Activated naive CD4-positive, alpha-beta T cell treated with anti-CD3 and anti-CD28 coated beads for 36 hours (primary cell): Measurements from ENCODE around the gene UBQLNL. TPM values are rescaled to one million over a fixed set of nuclear protein-coding genes. Genes with fewer than 3 reads are reported as not detected.

Source experiments
- CTCF ChIA-PET: fragments of 350-600 bp; sonication (Branson Sonifier 250); formaldehyde crosslinking; loops from one replicate; lab custom pipeline; 2021; ENCODE audit warnings: antibody characterized with exemption; lab: Charles Lee
- DNase-seq: peaks from one replicate; pipeline ENCODE4 v3.0.0-alpha.2; 2020
- H3K27ac Mint-ChIP-seq: one replicate; pipeline ENCODE4 v1.8.0; 2021; ENCODE audit warnings: mild to moderate bottlenecking, mixed read lengths
- H3K27me3 Mint-ChIP-seq: one replicate; pipeline ENCODE4 v1.8.0; 2021; ENCODE audit warnings: low read depth, mixed read lengths
- H3K36me3 Mint-ChIP-seq: one replicate; pipeline ENCODE4 v1.8.0; 2021; ENCODE audit warnings: low read depth, mixed read lengths
- H3K4me1 Mint-ChIP-seq: one replicate; pipeline ENCODE4 v1.8.0; 2021; ENCODE audit warnings: low read depth, mixed read lengths
- H3K4me3 Mint-ChIP-seq: one replicate; pipeline ENCODE4 v1.8.0; 2021; ENCODE audit warnings: mild to moderate bottlenecking, moderate library complexity, mixed read lengths
- H3K9me3 Mint-ChIP-seq: one replicate; pipeline ENCODE4 v1.8.0; 2021; ENCODE audit warnings: mixed read lengths
- intact Hi-C: fragments of 100-400 bp; cut with micrococcal nuclease; formaldehyde crosslinking; loops from one replicate; pipeline ENCODE4 v1.15.1; 2023
- total RNA-seq, 2 experiments: library from RNA; stranded (reverse); gene quantifications; one replicate each; pipeline ENCODE4 v1.2.3, GENCODE V29; 2021

The UBQLNL gene
- total RNA-seq, 2 experiments from 2014 or later, result 0.15 to 0.26 TPM

DNA sequence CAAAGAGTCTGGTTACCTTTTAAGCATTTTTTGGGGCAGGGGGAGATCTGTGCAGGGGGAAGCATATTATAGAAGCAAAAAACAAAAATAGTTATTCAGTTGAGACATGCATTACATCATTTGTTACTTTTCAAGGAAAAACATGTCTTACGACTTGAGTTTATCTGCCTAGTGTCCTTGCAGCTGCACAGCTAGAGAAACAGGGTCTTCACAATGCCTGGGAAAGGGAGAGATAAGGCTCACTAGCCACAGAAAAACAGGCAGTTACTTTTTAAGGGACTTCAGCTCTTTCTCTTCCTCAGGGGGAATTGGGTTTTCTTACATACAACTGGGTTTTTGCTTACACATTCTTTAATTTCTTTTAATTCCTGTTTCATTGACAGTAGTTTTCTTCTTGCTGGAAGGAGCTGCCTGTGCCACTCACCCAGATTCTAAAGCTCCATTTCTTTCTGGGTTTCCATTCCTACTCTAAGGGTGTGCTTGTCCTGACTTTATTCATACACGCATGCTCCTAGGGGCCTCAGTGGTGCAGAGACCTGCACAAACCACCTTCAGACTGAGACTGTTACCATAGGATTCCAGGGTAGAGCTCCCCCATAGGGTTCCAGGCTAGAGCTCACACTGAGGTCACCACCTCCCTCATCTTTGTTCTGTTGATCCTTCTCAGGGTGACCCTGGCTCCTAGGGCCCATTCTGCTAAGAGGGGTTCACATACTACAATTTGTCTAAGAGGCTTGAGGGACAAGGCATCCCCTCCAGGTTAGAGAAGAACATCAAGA lies 14.7 kb upstream of the UBQLNL start:
- no peaks in the 10 kb centered on the region for H3K9me3 Mint-ChIP-seq
- H3K27me3 Mint-ChIP-seq, result no peaks in the 10 kb centered on the region
- H3K27ac Mint-ChIP-seq, result no peak overlapping the region
- H3K4me1 Mint-ChIP-seq, result no peaks in the 10 kb centered on the region
- intact Hi-C loops, result no loop called here
- no peak overlapping the region for H3K4me3 Mint-ChIP-seq
- no peaks in the 10 kb centered on the region for H3K36me3 Mint-ChIP-seq
- CTCF ChIA-PET, result no interaction called here
- no peak for DNase-seq

DNA sequence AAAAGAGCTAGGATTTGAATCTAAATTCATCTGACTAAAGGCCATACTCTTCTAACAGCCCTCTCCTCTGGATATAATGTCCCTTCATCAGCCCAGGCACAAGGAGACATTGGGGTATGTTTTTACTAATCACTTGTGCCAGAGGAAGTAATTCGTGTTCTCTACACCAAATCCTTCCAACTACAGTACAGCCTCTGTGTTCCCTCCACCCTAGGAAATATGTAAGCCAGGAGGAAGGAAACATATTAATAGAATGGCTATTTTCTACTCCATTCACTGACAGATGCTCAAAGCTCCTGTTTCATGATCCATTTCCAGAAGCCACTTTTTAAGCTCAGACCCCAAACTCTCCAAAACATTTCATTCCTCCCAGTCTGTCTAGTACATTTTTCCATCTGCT lies 12.0 kb upstream of the UBQLNL start:
- intact Hi-C loops, result no loop called here
- CTCF ChIA-PET, result no interaction called here
- Mint-ChIP-seq H3K27me3 (no peaks in the 10 kb centered on the region), H3K4me3 (no peak overlapping the region), H3K9me3 (no peaks in the 10 kb centered on the region), H3K4me1 (no peaks in the 10 kb centered on the region), H3K27ac (no peak overlapping the region), H3K36me3 (no peaks in the 10 kb centered on the region)
- DNase-seq, result no peak

DNA sequence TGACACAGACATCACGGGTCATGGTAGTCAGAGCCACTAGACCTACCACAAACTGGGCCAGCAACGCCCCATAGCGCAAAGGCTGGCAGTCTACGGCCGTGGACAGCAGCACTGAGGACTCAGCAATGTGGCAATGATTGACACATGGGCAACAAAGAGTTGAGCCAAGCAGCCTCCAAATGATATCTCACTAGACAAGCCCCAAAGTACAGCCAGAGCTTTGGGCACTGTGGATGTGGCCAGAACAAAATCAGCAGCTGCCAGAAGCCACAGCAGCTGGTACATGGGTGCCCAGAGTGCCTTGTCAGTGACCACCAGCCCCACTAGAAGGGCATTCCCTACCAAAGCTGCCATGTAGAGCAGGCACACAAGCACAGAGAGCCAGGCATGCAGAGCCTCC lies 11.2 kb upstream of the UBQLNL start:
- H3K36me3 Mint-ChIP-seq, result no peaks in the 10 kb centered on the region
- no peaks in the 10 kb centered on the region for H3K27me3 Mint-ChIP-seq
- H3K9me3 Mint-ChIP-seq, result no peaks in the 10 kb centered on the region
- intact Hi-C loops, result no loop called here
- no peak for DNase-seq
- no peaks in the 10 kb centered on the region for H3K4me1 Mint-ChIP-seq
- H3K27ac Mint-ChIP-seq, result no peak overlapping the region
- H3K4me3 Mint-ChIP-seq, result no peak overlapping the region
- CTCF ChIA-PET, result interaction anchor here (1.1 kb wide), 1 partner anchor 19 kb away, joined by 3 read pairs; no protein-coding TSS in a partner anchor

GRCh38 chr11:5524756-5525155 lies 8.3 kb upstream of the UBQLNL start:
- CTCF ChIA-PET, result no interaction called here
- H3K27ac Mint-ChIP-seq, result no peak overlapping the region
- H3K27me3 Mint-ChIP-seq, result no peaks in the 10 kb centered on the region
- no peaks in the 10 kb centered on the region for H3K9me3 Mint-ChIP-seq
- H3K4me3 Mint-ChIP-seq, result no peak overlapping the region
- H3K4me1 Mint-ChIP-seq, result no peaks in the 10 kb centered on the region
- H3K36me3 Mint-ChIP-seq, result no peaks in the 10 kb centered on the region
- DNase-seq, result no peak
- intact Hi-C loops, result no loop called here

- H3K27me3 Mint-ChIP-seq, result no peaks in the 10 kb centered on the region
- H3K4me1 Mint-ChIP-seq, result no peaks in the 10 kb centered on the region
- H3K9me3 Mint-ChIP-seq, result no peaks in the 10 kb centered on the region
- no peak for DNase-seq
- no peak overlapping the region for H3K27ac Mint-ChIP-seq
- no peaks in the 10 kb centered on the region for H3K36me3 Mint-ChIP-seq
- CTCF ChIA-PET, result no interaction called here
- intact Hi-C loops, result no loop called here
- no peak overlapping the region for H3K4me3 Mint-ChIP-seq
These were observed 5.8 kb upstream of the UBQLNL start for GRCh38 chr11:5522308-5522707.

DNA sequence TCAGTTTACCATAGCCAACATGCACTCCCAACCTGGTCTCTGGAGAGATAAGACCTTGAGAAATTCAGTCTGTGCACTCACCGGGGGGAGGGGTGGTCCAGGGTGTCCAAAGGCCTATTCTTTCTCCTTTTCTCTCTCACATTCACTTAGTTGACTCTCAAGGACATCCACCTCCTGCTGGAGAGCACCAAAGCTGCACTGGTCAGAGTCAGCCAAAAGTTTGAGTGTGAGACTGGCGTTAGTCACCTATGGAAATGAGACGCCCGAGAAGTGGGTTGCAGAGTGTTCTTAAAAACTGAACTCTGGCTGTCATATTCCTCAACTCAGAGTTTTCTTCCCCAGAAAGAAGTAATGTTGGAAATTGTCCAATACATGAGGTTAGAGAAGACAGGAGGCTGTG lies 5.0 kb upstream of the UBQLNL start:
- CTCF ChIA-PET, result no interaction called here
- Mint-ChIP-seq H3K27me3 (no peaks in the 10 kb centered on the region), H3K4me3 (no peak overlapping the region), H3K9me3 (no peaks in the 10 kb centered on the region), H3K36me3 (no peaks in the 10 kb centered on the region), H3K27ac (no peak overlapping the region), H3K4me1 (no peaks in the 10 kb centered on the region)
- no peak for DNase-seq
- intact Hi-C loops, result no loop called here

DNA sequence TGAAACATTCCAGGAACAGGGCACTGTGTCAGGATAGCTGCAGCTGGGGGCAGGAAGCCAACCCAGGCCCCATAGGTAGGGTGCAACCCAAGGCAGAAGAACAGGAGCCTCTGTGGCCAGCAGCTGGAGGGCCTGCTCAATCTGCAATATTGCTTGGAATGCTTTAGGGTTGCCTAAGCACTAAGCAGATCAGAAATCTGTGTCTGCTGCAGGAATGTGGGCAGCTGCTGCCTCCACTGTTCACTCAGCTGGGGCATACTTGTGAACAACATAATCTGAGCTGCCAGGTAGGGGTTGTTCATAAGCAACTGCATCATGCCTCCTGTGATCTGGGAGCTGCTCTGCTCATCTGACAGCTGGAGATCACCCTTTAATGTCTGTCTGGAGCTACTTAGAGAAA lies 1.7 kb downstream of the UBQLNL start:
- no peak overlapping the region for H3K4me3 Mint-ChIP-seq
- intact Hi-C loops, result no loop called here
- H3K9me3 Mint-ChIP-seq, result no peaks in the 10 kb centered on the region
- no peaks in the 10 kb centered on the region for H3K4me1 Mint-ChIP-seq
- H3K36me3 Mint-ChIP-seq, result no peaks in the 10 kb centered on the region
- DNase-seq, result no peak
- CTCF ChIA-PET, result no interaction called here
- H3K27ac Mint-ChIP-seq, result no peak overlapping the region
- no peaks in the 10 kb centered on the region for H3K27me3 Mint-ChIP-seq

DNA sequence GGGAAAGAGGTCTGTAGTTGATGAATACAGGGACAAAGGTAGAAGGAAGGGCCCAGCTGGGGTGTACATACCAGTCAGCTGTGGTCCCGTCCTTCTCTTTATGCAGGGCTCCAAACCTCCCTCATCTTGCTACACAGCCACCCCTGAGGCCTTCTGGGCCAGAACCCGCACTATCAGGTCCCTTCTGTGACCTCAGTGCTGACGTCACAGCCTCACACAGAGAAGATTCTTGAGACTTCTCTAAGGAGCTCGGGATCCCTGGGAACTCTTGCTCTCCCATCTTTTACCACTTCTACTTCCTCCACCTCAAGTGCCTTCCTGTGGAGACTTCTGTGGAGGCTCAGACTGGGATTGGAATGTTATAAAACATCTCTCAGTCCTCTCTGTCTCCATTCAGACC lies 6.7 kb downstream of the UBQLNL start, which contains the start of gene UBQLN3:
TSS of gene UBQLN3 (minus strand) at position 155 of the 400 bp plus-strand sequence. CDS start 399 bp downstream, outside the sequence.
- Mint-ChIP-seq H3K27me3 (no peaks in the 10 kb centered on the region), H3K4me3 (no peak within 1 kb of the TSS), H3K36me3 (no peaks in the 10 kb centered on the region), H3K9me3 (no peaks in the 10 kb centered on the region), H3K4me1 (no peaks in the 10 kb centered on the region), H3K27ac (no peak within 1 kb of the TSS)
- intact Hi-C loops, result no loop called here
- CTCF ChIA-PET, result interaction anchor here (1.1 kb wide), 1 partner anchor 18 kb away, joined by 3 read pairs; no protein-coding TSS in a partner anchor
- no peak for DNase-seq

DNA sequence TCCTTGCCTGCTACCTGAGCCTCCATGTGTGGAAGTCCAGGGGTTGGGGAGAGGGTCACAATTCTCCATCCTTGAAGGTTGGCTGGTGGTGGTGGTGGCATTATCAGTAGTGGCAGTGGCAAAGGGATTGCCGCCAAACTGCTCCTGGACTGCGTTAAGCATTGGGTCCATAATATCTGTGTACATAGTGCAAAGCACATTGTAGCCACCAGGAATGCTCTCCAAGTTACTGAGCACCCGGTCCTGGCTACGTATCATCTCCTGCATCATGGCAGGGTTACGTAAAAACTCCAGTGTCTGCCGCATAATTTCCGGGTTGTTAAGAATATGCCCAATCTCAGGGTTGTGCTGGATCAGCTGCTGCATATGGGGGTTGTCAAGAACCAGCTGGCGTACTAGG lies 7.9 kb downstream of the UBQLNL start:
- no peaks in the 10 kb centered on the region for H3K27me3 Mint-ChIP-seq
- H3K27ac Mint-ChIP-seq, result no peak overlapping the region
- intact Hi-C loops, result no loop called here
- no peaks in the 10 kb centered on the region for H3K4me1 Mint-ChIP-seq
- CTCF ChIA-PET, result interaction anchor here (1.1 to 1.4 kb wide), 2 partner anchors 11 to 19 kb away, joined by 3 to 4 read pairs; no protein-coding TSS in a partner anchor
- no peaks in the 10 kb centered on the region for H3K36me3 Mint-ChIP-seq
- H3K4me3 Mint-ChIP-seq, result no peak overlapping the region
- no peaks in the 10 kb centered on the region for H3K9me3 Mint-ChIP-seq
- DNase-seq, result no peak

- no peak overlapping the region for H3K27ac Mint-ChIP-seq
- no peak for DNase-seq
- H3K9me3 Mint-ChIP-seq, result no peaks in the 10 kb centered on the region
- no peak overlapping the region for H3K4me3 Mint-ChIP-seq
- H3K27me3 Mint-ChIP-seq, result no peaks in the 10 kb centered on the region
- H3K36me3 Mint-ChIP-seq, result no peaks in the 10 kb centered on the region
- CTCF ChIA-PET, result interaction anchor here (0.6 to 1.4 kb wide), 2 partner anchors 12 to 386 kb away, joined by 4 read pairs; no protein-coding TSS in a partner anchor
- intact Hi-C loops, result no loop called here
- no peaks in the 10 kb centered on the region for H3K4me1 Mint-ChIP-seq
These were observed 8.6 kb downstream of the UBQLNL start for GRCh38 chr11:5507933-5508305.

GRCh38 chr11:5507177-5507932 lies 9.1 kb downstream of the UBQLNL start:
- Mint-ChIP-seq H3K4me1 (no peaks in the 10 kb centered on the region), H3K36me3 (no peaks in the 10 kb centered on the region), H3K9me3 (no peaks in the 10 kb centered on the region), H3K4me3 (no peak overlapping the region), H3K27ac (no peak overlapping the region), H3K27me3 (no peaks in the 10 kb centered on the region)
- intact Hi-C loops, result no loop called here
- no peak for DNase-seq
- CTCF ChIA-PET, result interaction anchor here (0.6 to 0.7 kb wide), 2 partner anchors 38 to 387 kb away, joined by 3 to 4 read pairs; no protein-coding TSS in a partner anchor

- H3K9me3 Mint-ChIP-seq, result no peaks in the 10 kb centered on the region
- no peaks in the 10 kb centered on the region for H3K36me3 Mint-ChIP-seq
- intact Hi-C loops, result no loop called here
- no peak overlapping the region for H3K27ac Mint-ChIP-seq
- CTCF ChIA-PET, result no interaction called here
- no peak for DNase-seq
- no peak overlapping the region for H3K4me3 Mint-ChIP-seq
- H3K27me3 Mint-ChIP-seq, result no peaks in the 10 kb centered on the region
- H3K4me1 Mint-ChIP-seq, result no peaks in the 10 kb centered on the region
These were observed 11.0 kb downstream of the UBQLNL start for GRCh38 chr11:5505363-5506048.
